HUDEP-2 (cell line): ENCODE results near the gene UBC.

ENCODE experiments used
- DNase-seq, 76 experiments: peaks; one replicate each; lab custom pipeline; 2025; ENCODE audit not compliant: unreplicated experiment in 76 of 76; lab: John Stamatoyannopoulos, UW

UBC gene

GRCh38 chr12:124866883-124867400 lies 47.5 kb downstream of the UBC start:
- DNase-seq, result no peak

- DNase-seq, result no peak
These were observed 48.1 kb downstream of the UBC start for GRCh38 chr12:124866195-124866882.

GRCh38 chr12:124865728-124866127 lies 48.7 kb downstream of the UBC start:
- no peak for DNase-seq

GRCh38 chr12:124864326-124864752 lies 50.1 kb downstream of the UBC start:
- peak in 2 of 76 experiments; percentile 31 to 34 for DNase-seq

- peak in 74 of 76 experiments; percentile 13 to 91 (median 78) for DNase-seq
These were observed 50.8 kb downstream of the UBC start, which contains the start of gene SCARB1 for GRCh38 chr12:124863416-124864325. SCARB1 (minus strand) TSS chr12:124863864; CDS start chr12:124863720, 144 bp downstream.

- peak in 14 of 76 experiments; percentile 9 to 50 (median 22) for DNase-seq
These were observed 51.6 kb downstream of the UBC start for GRCh38 chr12:124862768-124863415.

GRCh38 chr12:124861898-124862676 lies 52.4 kb downstream of the UBC start:
- peak in 1 of 76 experiments; percentile 6 for DNase-seq
